ENCODE measurements around the gene RGL4. TPM values are rescaled to one million over a fixed set of nuclear protein-coding genes. Genes with fewer than 3 reads are reported as not detected.
A peak's percentile ranks its signal among the peaks of the same experiment; 100 is the strongest.
"Not testable (repeated sequence)": the region's sequence is repeated elsewhere in the genome, so short reads cannot be mapped to it uniquely, and the experiment has no call there.

RGL4 gene
- polyA plus RNA-seq, 3 donors: 2.3 to 2.4 (median 2.3) TPM

DNA sequence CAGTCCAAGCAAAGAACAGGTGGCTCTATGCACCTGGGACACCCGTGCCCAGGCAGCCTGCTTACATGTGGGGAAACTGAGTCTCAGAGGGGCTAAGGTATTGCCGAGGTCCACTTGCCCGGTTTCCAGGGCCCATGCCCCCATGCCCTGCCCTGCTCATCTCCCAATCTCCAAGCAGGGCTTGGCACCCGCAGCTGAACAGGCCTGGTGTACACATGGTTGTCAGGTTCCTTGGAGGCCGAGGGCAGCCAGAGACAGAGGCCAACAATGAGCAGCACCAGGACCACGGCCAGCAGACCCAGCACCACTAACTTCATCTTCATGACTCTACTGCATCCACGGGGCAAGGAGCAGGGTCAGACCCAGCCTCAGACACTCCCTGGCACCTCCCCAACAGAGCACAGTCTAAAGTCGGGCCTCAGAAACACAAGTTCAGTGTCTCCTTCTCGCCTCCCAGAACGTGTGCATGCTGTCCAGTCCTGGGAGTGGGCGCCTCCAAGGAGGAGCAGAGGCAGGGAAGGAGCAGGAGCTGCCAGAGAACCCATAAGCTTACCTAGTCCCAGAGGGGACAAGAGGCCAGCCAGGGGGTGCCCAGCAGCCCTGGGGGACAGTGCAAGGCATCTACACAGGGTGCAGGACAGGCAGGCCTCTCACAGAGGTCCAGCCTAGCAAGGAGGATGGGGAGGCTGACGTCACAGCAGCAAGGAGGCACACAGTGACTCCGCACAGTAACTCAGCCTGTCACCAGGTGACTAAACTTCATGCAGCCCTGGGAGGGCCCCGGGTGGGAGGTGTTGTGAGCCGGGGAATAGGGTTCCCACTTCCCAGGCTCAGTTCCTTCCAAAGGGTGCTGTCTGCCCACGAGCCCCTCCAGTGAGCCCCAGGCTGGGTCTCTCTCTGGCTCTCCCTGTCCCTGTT lies 20.2 kb upstream of the RGL4 start:
- no peak overlapping the region for H3K27ac ChIP-seq (ENCODE audit: low read depth in 1 of 2, low read length in 2 of 2)
- WGBS (ENCODE audit: insufficient coverage): 89% methylated on average over 11 of the region's 16 CpGs
- no peak overlapping the region for H3K4me2 ChIP-seq (replicated peaks; ENCODE audit: extremely low read depth, low read length, poor library complexity, severe bottlenecking)
- peaks cover 30% of the 10 kb centered on the region for H3K4me1 Mint-ChIP-seq
- no peaks in the 10 kb centered on the region for H3K36me3 ChIP-seq (replicated peaks in 1 of 2; ENCODE audit: control insufficient read depth in 1 of 2, insufficient read depth in 2 of 2, low read length in 2 of 2)
- H3K4me1 ChIP-seq (ENCODE audit: control insufficient read depth in 1 of 2, insufficient read depth in 2 of 2, low read length in 2 of 2): peaks cover 8 to 11% of the 10 kb centered on the region in 2 donors
- H2AFZ ChIP-seq (ENCODE audit: insufficient read depth, low read depth, low read length, poor library complexity, severe bottlenecking): no peak overlapping the region
- no peak for DNase-seq
- TF ChIP-seq, protein P1, sequence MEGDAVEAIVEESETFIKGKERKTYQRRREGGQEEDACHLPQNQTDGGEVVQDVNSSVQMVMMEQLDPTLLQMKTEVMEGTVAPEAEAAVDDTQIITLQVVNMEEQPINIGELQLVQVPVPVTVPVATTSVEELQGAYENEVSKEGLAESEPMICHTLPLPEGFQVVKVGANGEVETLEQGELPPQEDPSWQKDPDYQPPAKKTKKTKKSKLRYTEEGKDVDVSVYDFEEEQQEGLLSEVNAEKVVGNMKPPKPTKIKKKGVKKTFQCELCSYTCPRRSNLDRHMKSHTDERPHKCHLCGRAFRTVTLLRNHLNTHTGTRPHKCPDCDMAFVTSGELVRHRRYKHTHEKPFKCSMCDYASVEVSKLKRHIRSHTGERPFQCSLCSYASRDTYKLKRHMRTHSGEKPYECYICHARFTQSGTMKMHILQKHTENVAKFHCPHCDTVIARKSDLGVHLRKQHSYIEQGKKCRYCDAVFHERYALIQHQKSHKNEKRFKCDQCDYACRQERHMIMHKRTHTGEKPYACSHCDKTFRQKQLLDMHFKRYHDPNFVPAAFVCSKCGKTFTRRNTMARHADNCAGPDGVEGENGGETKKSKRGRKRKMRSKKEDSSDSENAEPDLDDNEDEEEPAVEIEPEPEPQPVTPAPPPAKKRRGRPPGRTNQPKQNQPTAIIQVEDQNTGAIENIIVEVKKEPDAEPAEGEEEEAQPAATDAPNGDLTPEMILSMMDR (IDR thresholded peaks at IDR 0.05): no peak
- intact Hi-C loops (cut with micrococcal nuclease): no loop called here
- H3K4me3 ChIP-seq (replicated peaks in 1 of 3; ENCODE audit: low read depth in 2 of 3, low read length in 3 of 3): no peak overlapping the region
- H3K36me3 Mint-ChIP-seq: peaks cover 4 to 39% of the 10 kb centered on the region in 2 donors
- no peak overlapping the region for H3K9ac ChIP-seq (ENCODE audit: insufficient read depth, low read length, poor library complexity, severe bottlenecking)
- H3K27ac Mint-ChIP-seq: peak overlapping the region in 2 of 7 donors; percentile 37 to 51
- no peaks in the 10 kb centered on the region for H4K20me1 ChIP-seq (ENCODE audit: insufficient read depth, low read length)
- H3K4me3 Mint-ChIP-seq: no peak overlapping the region
- H3K79me2 ChIP-seq (ENCODE audit: insufficient read depth, low read length): no peaks in the 10 kb centered on the region
- no peaks in the 10 kb centered on the region for H3K27me3 ChIP-seq (ENCODE audit: control insufficient read depth in 2 of 2, insufficient read depth in 2 of 2, low read length in 2 of 2)
- peaks cover 0 to 2% (median 0%) of the 10 kb centered on the region in 7 donors for H3K9me3 Mint-ChIP-seq
- H3K9me3 ChIP-seq (replicated peaks in 1 of 2; ENCODE audit: control insufficient read depth in 1 of 2, insufficient read depth in 1 of 2, low read length in 2 of 2): no peaks in the 10 kb centered on the region
- peaks cover 0 to 4% (median 3%) of the 10 kb centered on the region in 3 donors for H3K27me3 Mint-ChIP-seq (ENCODE audit: low read depth in 3 of 3)

GRCh38 chr22:23671387-23671786 lies 19.4 kb upstream of the RGL4 start:
- H3K9ac ChIP-seq (ENCODE audit: insufficient read depth, low read length, poor library complexity, severe bottlenecking); H2AFZ ChIP-seq (ENCODE audit: insufficient read depth, low read depth, low read length, poor library complexity, severe bottlenecking); H3K36me3 ChIP-seq (replicated peaks in 1 of 2; ENCODE audit: control insufficient read depth in 1 of 2, insufficient read depth in 2 of 2, low read length in 2 of 2); H3K27me3 Mint-ChIP-seq (ENCODE audit: low read depth in 3 of 3); intact Hi-C loops (cut with micrococcal nuclease); H3K27me3 ChIP-seq (ENCODE audit: control insufficient read depth in 2 of 2, insufficient read depth in 2 of 2, low read length in 2 of 2); H3K9me3 ChIP-seq (replicated peaks in 1 of 2; ENCODE audit: control insufficient read depth in 1 of 2, insufficient read depth in 1 of 2, low read length in 2 of 2); H3K4me3 ChIP-seq (replicated peaks in 1 of 3; ENCODE audit: low read depth in 2 of 3, low read length in 3 of 3); H3K27ac Mint-ChIP-seq; H3K9me3 Mint-ChIP-seq; H3K27ac ChIP-seq (ENCODE audit: low read depth in 1 of 2, low read length in 2 of 2); H4K20me1 ChIP-seq (ENCODE audit: insufficient read depth, low read length); H3K79me2 ChIP-seq (ENCODE audit: insufficient read depth, low read length); H3K4me2 ChIP-seq (replicated peaks; ENCODE audit: extremely low read depth, low read length, poor library complexity, severe bottlenecking); H3K4me3 Mint-ChIP-seq; DNase-seq: not testable (repeated sequence)
- WGBS (ENCODE audit: insufficient coverage): no CpG with 5 or more reads among the region's 4 CpGs
- Mint-ChIP-seq H3K36me3 (peaks cover 0 to 31% of the 10 kb centered on the region in 2 donors), H3K4me1 (peaks cover 37% of the 10 kb centered on the region)
- peaks cover 15 to 18% of the 10 kb centered on the region in 2 donors for H3K4me1 ChIP-seq (ENCODE audit: control insufficient read depth in 1 of 2, insufficient read depth in 2 of 2, low read length in 2 of 2)

- H3K27me3 ChIP-seq (ENCODE audit: control insufficient read depth in 2 of 2, insufficient read depth in 2 of 2, low read length in 2 of 2); H3K9me3 Mint-ChIP-seq; intact Hi-C loops (cut with micrococcal nuclease); H2AFZ ChIP-seq (ENCODE audit: insufficient read depth, low read depth, low read length, poor library complexity, severe bottlenecking); H3K36me3 ChIP-seq (replicated peaks in 1 of 2; ENCODE audit: control insufficient read depth in 1 of 2, insufficient read depth in 2 of 2, low read length in 2 of 2); H3K9ac ChIP-seq (ENCODE audit: insufficient read depth, low read length, poor library complexity, severe bottlenecking); H3K79me2 ChIP-seq (ENCODE audit: insufficient read depth, low read length); H3K4me2 ChIP-seq (replicated peaks; ENCODE audit: extremely low read depth, low read length, poor library complexity, severe bottlenecking); H3K9me3 ChIP-seq (replicated peaks in 1 of 2; ENCODE audit: control insufficient read depth in 1 of 2, insufficient read depth in 1 of 2, low read length in 2 of 2); H3K27me3 Mint-ChIP-seq (ENCODE audit: low read depth in 3 of 3); DNase-seq; H3K27ac ChIP-seq (ENCODE audit: low read depth in 1 of 2, low read length in 2 of 2); H3K4me3 ChIP-seq (replicated peaks in 1 of 3; ENCODE audit: low read depth in 2 of 3, low read length in 3 of 3); H3K4me3 Mint-ChIP-seq; H4K20me1 ChIP-seq (ENCODE audit: insufficient read depth, low read length): not testable (repeated sequence)
- Mint-ChIP-seq H3K27ac (peak overlapping the region in 4 of 7 donors; percentile 41 to 81 (median 65)), H3K4me1 (peaks cover 39% of the 10 kb centered on the region), H3K36me3 (peaks cover 2 to 32% of the 10 kb centered on the region in 2 donors)
- WGBS (ENCODE audit: insufficient coverage): 94% methylated on average over 3 of the region's 8 CpGs
- H3K4me1 ChIP-seq (ENCODE audit: control insufficient read depth in 1 of 2, insufficient read depth in 2 of 2, low read length in 2 of 2): peaks cover 18 to 22% of the 10 kb centered on the region in 2 donors
Measured at GRCh38 chr22:23672307-23673049, 18.3 kb upstream of the RGL4 start.

Measured in CD14-positive monocyte (primary cell).